Measurements from ENCODE around the gene MMP20.

GRCh38 chr11:102661040-102661439 is 35.9 kb upstream of the MMP20 start:
- no peak for TF ChIP-seq POLR2A (IDR thresholded peaks at IDR 0.05)
- TF ChIP-seq, protein P1, sequence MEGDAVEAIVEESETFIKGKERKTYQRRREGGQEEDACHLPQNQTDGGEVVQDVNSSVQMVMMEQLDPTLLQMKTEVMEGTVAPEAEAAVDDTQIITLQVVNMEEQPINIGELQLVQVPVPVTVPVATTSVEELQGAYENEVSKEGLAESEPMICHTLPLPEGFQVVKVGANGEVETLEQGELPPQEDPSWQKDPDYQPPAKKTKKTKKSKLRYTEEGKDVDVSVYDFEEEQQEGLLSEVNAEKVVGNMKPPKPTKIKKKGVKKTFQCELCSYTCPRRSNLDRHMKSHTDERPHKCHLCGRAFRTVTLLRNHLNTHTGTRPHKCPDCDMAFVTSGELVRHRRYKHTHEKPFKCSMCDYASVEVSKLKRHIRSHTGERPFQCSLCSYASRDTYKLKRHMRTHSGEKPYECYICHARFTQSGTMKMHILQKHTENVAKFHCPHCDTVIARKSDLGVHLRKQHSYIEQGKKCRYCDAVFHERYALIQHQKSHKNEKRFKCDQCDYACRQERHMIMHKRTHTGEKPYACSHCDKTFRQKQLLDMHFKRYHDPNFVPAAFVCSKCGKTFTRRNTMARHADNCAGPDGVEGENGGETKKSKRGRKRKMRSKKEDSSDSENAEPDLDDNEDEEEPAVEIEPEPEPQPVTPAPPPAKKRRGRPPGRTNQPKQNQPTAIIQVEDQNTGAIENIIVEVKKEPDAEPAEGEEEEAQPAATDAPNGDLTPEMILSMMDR (IDR thresholded peaks at IDR 0.05): no peak
